Transverse colon (tissue), 3 donors: ENCODE data around the gene SUPT5H.

ENCODE experiments used
- CTCF ChIP-seq, 5 experiments: fragments of 200-600 bp in 3 of 5; fragments of 450-650 bp in 2 of 5; sonication (generic) in 3 of 5; IDR thresholded peaks; 1 replicate in 2 of 5; 2 replicates in 3 of 5; pipeline ENCODE4 v1.5.1; 2016 to 2017; ENCODE audit warnings: antibody characterized with exemption in 5 of 5, inconsistent platforms in 3 of 5, mild to moderate bottlenecking in 2 of 5, moderate library complexity in 1 of 5
- EP300 ChIP-seq: sonication (generic); formaldehyde crosslinking; IDR thresholded peaks from one replicate; pipeline ENCODE4 v1.6.1; 2017; ENCODE audit warnings: antibody characterized with exemption, low read depth
- POLR2A ChIP-seq: fragments of 450-650 bp; IDR thresholded peaks from one replicate; pipeline ENCODE4 v1.6.1; 2016; ENCODE audit warnings: antibody characterized with exemption, mild to moderate bottlenecking, moderate library complexity

- no peak for TF ChIP-seq CTCF (IDR thresholded peaks at IDR 0.05)
- no peak for TF ChIP-seq POLR2A
- no peak for TF ChIP-seq EP300
Measured at GRCh38 chr19:39525205-39525604, 79.8 kb downstream of the SUPT5H start.
